ENCODE measurements around the gene GHR.

GRCh38 chr5:42768106-42768504 is 344.9 kb downstream of the GHR start:
- no peak for TF ChIP-seq POLR2A (IDR thresholded peaks at IDR 0.05; ENCODE audit: extremely low read depth, insufficient read length)
- TF ChIP-seq CTCF (IDR thresholded peaks at IDR 0.05; ENCODE audit: low read depth, low read length): no peak
- no peak for TF ChIP-seq MAX (IDR thresholded peaks at IDR 0.05; ENCODE audit: low read depth, low read length)
- no peak for TF ChIP-seq MYC (IDR thresholded peaks at IDR 0.05; ENCODE audit: low read depth, low read length)

Measured in NB4 (cell line).